Astrocyte of the cerebellum (primary cell): ENCODE results near the gene ATP6V0A4.
A peak's percentile ranks its signal among the peaks of the same experiment; 100 is the strongest.

ENCODE experiments used
- DNase-seq: peaks from one replicate; pipeline ENCODE4 v3.0.0-alpha.2; 2011; ENCODE audit warnings: low read depth
- H3K4me3 ChIP-seq: 2 replicates; pipeline ENCODE4 v1.5.1; 2011; ENCODE audit warnings: mild to moderate bottlenecking, low read depth, low read length, moderate library complexity
- CTCF ChIP-seq: IDR thresholded peaks from 2 replicates; pipeline ENCODE4 v1.5.1; 2012; ENCODE audit warnings: low read length, low read depth, moderate library complexity, mild to moderate bottlenecking; ENCODE audit errors: missing control alignments
- in situ Hi-C: cut with HindIII; loops from 2 replicates; pipeline ENCODE4 v1.10.0; 2017; ENCODE audit warnings: low sequenced_read_pairs

ATP6V0A4 gene

GRCh38 chr7:138797715-138798320 lies at the start of gene ATP6V0A4, which contains the start of gene TMEM213:
ATP6V0A4 (minus strand) TSS chr7:138798196; CDS start chr7:138771247, 26,949 bp downstream.
TMEM213 (plus strand) TSS chr7:138797994; CDS start chr7:138798105, 111 bp downstream.
- in situ Hi-C loops = no loop called here

GRCh38 chr7:138845711-138846110 lies 47.7 kb upstream of the ATP6V0A4 start:
- H3K4me3 ChIP-seq = no peak overlapping the region
- in situ Hi-C loops = no loop called here
- no peak for DNase-seq
- TF ChIP-seq CTCF = no peak

More at GRCh38 chr7:138797715-138798320, at the start of gene ATP6V0A4, which contains the start of gene TMEM213:
- DNase-seq = no peak
- no peak within 1 kb of the TSS for H3K4me3 ChIP-seq
- no peak for TF ChIP-seq CTCF

- no peak for TF ChIP-seq CTCF
- DNase-seq = no peak
- H3K4me3 ChIP-seq = no peak overlapping the region
- in situ Hi-C loops = no loop called here
These were observed 45.9 kb upstream of the ATP6V0A4 start for GRCh38 chr7:138843632-138844580.

- in situ Hi-C loops = no loop called here
- DNase-seq = peak; percentile 16
- no peak for TF ChIP-seq CTCF
- H3K4me3 ChIP-seq = no peak overlapping the region
These were observed 44.1 kb upstream of the ATP6V0A4 start for GRCh38 chr7:138842111-138842510.

GRCh38 chr7:138838166-138838565 lies 40.2 kb upstream of the ATP6V0A4 start:
- in situ Hi-C loops = no loop called here

More at GRCh38 chr7:138838166-138838565, 40.2 kb upstream of the ATP6V0A4 start:
- no peak overlapping the region for H3K4me3 ChIP-seq
- TF ChIP-seq CTCF = no peak
- DNase-seq = no peak
